Smooth muscle cell of the umbilical artery (primary cell): ENCODE data around the gene ZNF215. TPM values are rescaled to one million over a fixed set of nuclear protein-coding genes. Genes with fewer than 3 reads are reported as not detected.

Experiments
- total RNA-seq: library from RNA; depleted of rRNA; stranded (reverse); fragments of >200 nt; gene quantifications from 2 replicates; pipeline ENCODE4 v1.2.3, GENCODE V29; 2014

ZNF215 gene
- total RNA-seq = 3.3 and 6.1 TPM in 2 replicates

DNA sequence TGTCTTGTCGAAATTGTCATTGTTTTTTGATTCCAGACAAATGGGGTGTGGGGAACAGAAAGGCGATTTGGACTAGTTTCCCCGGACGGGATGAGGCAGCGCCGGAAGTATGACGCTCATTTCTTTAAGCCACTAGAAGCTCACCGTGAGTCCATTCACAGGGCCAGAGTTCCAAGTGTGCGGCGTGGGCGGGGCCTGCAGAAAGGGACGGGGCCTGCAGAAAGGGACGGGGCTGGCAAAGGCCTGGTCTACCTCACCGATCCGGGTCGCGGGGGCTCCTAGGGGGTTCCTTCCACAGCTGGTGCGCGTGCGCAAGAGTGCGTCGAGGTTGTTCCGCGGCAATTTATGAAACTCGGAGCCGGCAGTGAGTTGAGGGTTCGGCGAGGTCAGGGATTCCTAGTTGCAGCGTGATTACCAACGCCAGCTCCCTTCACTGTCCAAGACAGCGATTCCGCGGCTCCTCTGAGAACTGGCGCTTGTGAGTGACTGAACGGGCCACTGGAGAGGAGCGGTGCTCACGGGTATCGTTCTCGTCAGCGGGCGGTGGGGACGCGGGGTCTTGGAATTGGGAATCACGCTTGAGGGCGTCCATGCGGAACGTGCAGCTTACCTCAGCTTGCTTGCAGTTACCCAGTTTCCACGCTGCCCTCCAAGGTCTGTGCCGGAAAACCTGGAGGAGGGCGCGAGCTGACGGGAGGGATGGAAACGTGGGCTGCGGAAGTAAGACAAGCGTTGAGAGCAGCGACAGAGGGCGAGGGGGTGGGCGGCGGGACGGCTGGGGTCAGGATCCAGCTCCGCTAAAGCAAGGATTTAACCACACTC, at the start of gene ZNF215:
Gene ZNF215, plus strand, starts transcription at position 219 of the 822 bp plus-strand sequence. CDS start 5,847 bp downstream, outside the sequence.

GRCh38 chr11:6892400-6892799, 33.8 kb upstream of the ZNF215 start, which contains the start of gene OR2D2:
OR2D2 (minus strand) TSS chr11:6892500; CDS start chr11:6892500, 0 bp downstream.

GRCh38 chr11:6920702-6921101, 5.5 kb upstream of the ZNF215 start, which contains the start of gene OR2D3:
OR2D3 (plus strand) TSS chr11:6921002; CDS start chr11:6921002, 0 bp downstream.

Other genes with a start within 250 kb of the ZNF215 start
- 37.0 and 63.2 TPM in 2 replicates for gene MRPL17, start 243.1 kb upstream of the ZNF215 start, total RNA-seq
- 0.28 TPM in 1 of 2 replicates, not detected in the other for gene OR2AG2, start 154.4 kb upstream of the ZNF215 start, total RNA-seq
- not detected in 2 replicates for gene OR2AG1, start 143.4 kb upstream of the ZNF215 start, total RNA-seq
- gene OR6A2, start 126.7 kb upstream of the ZNF215 start, total RNA-seq = 0.30 and 1.2 TPM in 2 replicates
- not detected in 2 replicates for gene OR10A5, start 80.7 kb upstream of the ZNF215 start, total RNA-seq
- not detected in 2 replicates for gene OR10A2, start 63.4 kb upstream of the ZNF215 start, total RNA-seq
- not detected in 2 replicates for gene OR10A4, start 49.8 kb upstream of the ZNF215 start, total RNA-seq
- gene OR2D2, start 33.9 kb upstream of the ZNF215 start, total RNA-seq = 0.78 TPM in 1 of 2 replicates, not detected in the other
- gene OR2D3, start 5.4 kb upstream of the ZNF215 start, total RNA-seq = not detected in 2 replicates
- gene ZNF214, start 93.9 kb downstream of the ZNF215 start, total RNA-seq = 2.8 and 4.2 TPM in 2 replicates
- 0.18 TPM in 1 of 2 replicates, not detected in the other for gene NLRP14, start 94.1 kb downstream of the ZNF215 start, total RNA-seq
- gene RBMXL2, start 162.6 kb downstream of the ZNF215 start, total RNA-seq = not detected in 2 replicates